DMS79 treated with DMSO at 0.1 percent for 48 hours (cell line): ENCODE data around the gene ALS2.
A peak's percentile ranks its signal among the peaks of the same experiment; 100 is the strongest.
"Not testable (repeated sequence)": the region's sequence is repeated elsewhere in the genome, so short reads cannot be mapped to it uniquely, and the experiment has no call there.

ENCODE experiments used
- DNase-seq: peaks from one replicate; lab custom pipeline; 2025; lab: John Stamatoyannopoulos, UW

ALS2 gene

GRCh38 chr2:201793631-201794030 is 12.9 kb upstream of the ALS2 start:
- DNase-seq = no peak

GRCh38 chr2:201790989-201791388 is 10.3 kb upstream of the ALS2 start:
- DNase-seq = no peak

GRCh38 chr2:201790291-201790690 is 9.6 kb upstream of the ALS2 start:
- DNase-seq = no peak

- no peak for DNase-seq
These were observed 8.7 kb upstream of the ALS2 start for GRCh38 chr2:201789395-201789794.

- DNase-seq = no peak
These were observed 7.6 kb upstream of the ALS2 start for GRCh38 chr2:201788371-201788770.

GRCh38 chr2:201786471-201786870 is 5.7 kb upstream of the ALS2 start:
- no peak for DNase-seq

GRCh38 chr2:201785135-201785534 is 4.4 kb upstream of the ALS2 start:
- DNase-seq = no peak

- DNase-seq = no peak
These were observed 3.8 kb upstream of the ALS2 start for GRCh38 chr2:201784563-201784962.

DNA sequence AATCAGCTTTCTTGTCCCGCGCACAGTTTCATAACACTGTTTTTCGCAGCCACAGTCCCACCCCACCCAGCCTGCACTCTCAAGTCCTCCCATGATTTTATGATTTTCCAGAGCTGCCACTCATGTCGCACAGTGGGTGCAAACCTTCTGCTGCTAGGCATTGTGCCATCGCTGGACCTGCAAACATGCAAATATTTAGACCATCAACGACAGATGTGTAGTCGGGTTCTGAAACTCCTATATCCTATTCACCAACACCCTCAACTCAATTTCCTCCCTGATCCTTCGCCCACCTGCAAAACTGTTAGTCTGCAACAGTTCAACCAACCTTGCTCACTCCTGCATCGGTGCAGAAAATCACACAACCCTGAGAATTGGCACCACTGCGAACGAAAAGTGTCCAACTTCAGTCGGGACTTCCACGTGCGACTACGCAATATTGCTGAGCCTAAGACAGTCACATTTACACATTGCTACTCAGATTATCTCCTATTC is 871 bp upstream of the ALS2 start:
- peak; percentile 16 for DNase-seq

GRCh38 chr2:201779901-201780673 is 646 bp downstream of the ALS2 start:
- DNase-seq = peak; percentile 26

DNA sequence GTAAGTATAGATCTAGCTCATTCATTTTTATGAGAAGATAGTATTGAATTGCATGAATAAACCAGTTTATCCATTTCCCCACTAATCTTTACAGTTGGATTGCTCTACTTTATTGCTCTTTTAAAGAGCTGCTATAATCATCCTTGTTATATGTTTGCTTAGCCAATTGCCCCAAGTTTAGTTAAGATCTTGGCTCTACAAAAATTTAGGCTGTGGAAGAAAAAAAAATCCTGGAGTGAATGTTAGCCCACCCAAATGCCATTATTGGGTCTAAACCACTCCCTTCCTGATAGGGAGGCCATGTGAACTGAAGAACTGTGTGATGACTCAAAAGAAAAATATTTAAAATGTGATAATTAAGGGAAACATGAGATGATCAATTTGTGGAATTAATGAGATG is 2.9 kb downstream of the ALS2 start:
- no peak for DNase-seq

DNA sequence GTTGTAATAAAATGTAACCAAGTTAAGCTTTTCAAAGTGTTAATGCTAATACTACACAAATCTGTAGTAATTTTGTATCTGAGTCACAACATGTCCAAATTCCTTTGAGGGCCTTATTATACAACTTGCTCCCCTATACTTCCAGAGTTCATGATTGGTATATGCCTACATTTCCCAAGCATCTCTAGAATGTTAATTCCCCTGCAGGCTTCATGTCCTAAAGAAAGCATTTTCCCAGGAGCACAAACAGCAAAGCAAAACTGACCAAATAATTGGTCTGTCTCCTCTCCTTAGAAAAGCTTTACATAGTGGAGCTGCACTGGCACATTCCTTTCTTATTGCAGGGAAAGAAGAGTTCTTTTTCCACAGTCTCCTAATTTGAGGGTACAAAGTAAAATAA is 3.7 kb downstream of the ALS2 start:
- no peak for DNase-seq

DNA sequence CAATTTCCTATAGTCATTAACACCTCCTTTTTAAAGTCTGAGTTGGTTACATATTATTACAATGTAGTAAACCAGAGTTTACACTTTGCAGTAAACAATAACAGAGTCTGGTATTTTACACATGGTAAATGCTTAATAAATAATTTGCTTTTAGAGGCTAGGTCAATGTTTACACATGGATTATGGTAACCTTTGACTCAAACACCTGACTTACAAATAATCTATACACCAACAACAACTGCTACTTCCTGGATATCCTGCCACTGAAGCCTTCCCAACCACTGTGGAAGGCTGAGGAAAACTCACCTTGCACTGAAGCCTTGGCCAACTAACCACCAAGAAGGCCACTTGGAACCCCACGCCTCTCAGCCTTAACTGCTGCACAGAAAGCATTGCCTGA is 5.4 kb downstream of the ALS2 start:
- no peak for DNase-seq

GRCh38 chr2:201774546-201774945 is 6.2 kb downstream of the ALS2 start:
- no peak for DNase-seq

DNA sequence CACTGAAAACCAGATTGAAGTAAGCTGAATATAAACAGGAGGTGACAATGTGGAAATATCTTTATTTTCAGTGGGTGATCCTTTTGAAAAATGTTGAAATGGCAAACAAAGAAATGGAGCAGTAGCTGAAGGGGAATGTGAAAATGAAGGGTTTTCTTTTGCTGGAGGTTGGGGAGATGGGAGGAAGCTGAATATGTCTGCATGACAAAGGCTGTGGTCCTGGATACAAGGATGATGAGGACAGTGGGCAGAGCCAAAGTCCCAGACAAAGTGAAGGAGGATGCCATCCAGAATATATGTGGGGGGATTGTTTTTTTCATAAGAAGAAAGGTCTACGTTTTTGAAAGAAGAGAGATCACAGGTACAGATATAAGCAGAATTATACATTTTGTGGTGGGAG is 6.7 kb downstream of the ALS2 start:
- no peak for DNase-seq

DNA sequence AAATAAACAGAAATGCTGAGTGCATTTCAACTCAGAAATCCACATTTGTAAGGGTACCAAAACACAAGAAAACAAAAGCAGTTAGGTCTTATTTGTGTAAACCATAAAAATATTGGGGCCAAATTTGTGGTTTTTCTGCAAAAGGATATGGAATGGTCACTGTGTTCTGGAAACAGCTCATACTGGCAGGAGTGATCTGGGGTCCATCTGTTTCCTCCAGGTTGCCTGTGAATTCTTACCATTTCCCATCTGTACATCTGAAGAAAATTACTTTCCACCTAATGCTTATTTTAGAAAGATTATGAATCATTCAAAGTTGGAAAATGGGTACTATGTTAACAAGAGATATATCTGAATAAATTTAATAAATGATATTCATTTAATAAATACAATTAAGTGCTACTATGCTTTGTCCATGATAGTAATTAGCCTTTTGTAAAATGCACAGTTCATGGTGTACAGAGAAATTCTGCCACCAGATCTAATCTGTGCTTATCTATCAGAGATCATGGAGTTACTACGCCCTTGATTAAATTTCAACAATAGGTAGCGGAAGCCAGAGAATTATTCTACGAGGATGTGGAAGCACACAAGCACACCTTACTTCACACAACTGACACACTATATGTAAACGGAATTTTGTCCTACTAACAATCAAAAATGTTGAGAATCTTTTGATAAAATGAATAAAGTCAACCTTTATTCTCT is 10.9 kb downstream of the ALS2 start:
- no peak for DNase-seq

DNA sequence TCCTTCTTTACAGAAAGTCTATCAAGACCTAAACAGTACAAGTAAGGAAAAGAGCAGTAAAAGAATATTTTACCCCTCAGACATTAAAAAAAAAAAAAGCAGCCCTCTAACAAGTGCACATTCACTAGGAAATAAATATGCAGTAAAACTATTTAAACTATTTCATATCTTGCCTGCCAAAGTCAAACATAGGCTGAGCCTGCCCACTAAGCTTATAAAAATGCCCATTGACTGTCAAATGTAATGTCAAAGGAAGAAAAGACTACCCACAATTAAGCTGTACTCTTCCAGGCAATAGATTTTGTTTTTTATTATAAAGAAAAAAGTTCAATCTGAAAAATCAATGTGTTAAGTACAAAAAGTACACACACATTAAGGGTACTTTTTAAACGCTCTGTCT is 11.8 kb downstream of the ALS2 start:
- DNase-seq = no peak

DNA sequence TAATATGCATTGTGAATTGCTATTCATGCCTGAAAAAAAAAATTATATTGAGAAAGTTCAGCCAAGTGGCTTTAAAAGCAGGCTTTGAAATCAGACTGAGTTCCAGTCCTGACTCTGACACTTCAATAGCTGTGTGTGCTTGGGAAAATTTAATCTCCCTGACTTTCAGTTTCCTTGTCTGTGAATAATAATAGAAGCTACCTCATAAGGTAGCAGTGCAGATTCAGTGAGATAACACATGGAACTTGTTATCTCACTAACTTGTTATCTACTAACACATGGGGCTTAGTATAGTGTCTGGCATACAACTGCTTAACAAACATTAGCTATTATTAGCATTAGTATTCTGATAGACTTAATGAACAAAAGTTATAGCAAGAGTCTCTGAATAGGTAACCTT is 14.9 kb downstream of the ALS2 start:
- DNase-seq = no peak

DNA sequence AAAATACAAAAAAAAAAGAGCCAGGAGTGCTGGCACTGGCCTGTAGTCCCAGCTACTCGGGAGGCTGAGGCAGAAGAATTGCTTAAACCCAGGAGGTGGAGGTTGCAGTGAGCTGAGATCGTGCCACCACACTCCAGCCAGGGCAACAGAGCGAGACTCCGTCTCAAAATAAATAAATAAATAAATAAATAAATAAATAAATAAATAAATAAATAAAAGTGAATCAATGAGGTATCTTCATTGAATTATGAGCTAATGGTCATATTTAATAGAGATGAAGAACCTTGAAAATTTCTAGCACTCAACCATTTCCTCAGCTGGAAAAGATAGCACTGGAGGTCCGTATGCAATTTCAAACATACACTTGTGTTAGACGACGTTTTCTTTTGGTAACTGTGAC is 16.3 kb downstream of the ALS2 start:
- not testable (repeated sequence) for DNase-seq

DNA sequence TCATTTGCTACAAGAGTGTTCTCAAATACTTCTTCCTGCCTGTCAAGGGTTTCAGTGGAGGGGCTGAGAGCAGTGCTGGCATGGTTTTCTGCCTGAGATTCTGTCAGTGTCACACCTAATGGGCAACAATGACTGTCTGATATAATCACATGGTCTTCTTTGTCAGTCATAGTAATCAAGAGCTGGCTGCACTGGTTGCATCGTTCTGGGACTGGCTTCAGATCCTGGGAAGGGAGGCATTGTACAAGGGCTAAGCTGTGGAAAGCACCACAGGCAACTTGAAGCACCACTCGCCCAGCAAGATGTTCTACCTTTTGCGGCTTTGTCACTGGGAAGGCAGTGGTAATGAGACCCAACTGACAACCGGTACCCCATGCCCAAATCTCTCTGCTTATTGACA is 19.6 kb downstream of the ALS2 start:
- DNase-seq = no peak

GRCh38 chr2:201759567-201759966 is 21.2 kb downstream of the ALS2 start:
- DNase-seq = no peak

DNA sequence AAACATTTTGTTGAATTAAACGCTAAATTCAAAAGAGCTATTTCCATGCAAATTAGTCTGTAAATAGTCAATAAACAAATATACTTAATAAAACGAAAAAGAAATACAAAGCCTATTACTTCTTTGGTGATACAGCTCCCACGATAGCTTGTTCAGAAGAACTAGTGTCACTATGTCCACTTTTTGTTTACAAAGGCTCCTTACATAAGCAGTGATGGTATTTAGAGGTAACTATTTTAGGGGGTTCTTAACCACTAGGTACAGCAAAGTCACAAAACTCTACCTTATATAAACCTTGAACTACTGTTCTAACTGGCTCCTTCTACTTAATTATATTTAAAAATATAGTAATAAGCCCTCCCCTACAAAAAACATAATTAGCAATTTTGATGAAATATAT is 21.9 kb downstream of the ALS2 start:
- no peak for DNase-seq

GRCh38 chr2:201758234-201758633 is 22.5 kb downstream of the ALS2 start:
- DNase-seq = no peak
